Fibroblast of lung (primary cell): ENCODE results near the gene TIMM22.

Experiments used
- EZH2 ChIP-seq: IDR thresholded peaks from 2 replicates; pipeline ENCODE4 v1.5.1; 2012; ENCODE audit warnings: low read length, control low read depth, mild to moderate bottlenecking; ENCODE audit errors: missing control alignments
- TF ChIP-seq, protein P1 (sequence below), 2 donors: IDR thresholded peaks in 1 of 2; conservative IDR thresholded peaks in 1 of 2; 1 replicate in 1 of 2; 2 replicates in 1 of 2; pipeline ENCODE4 v1.5.1; 2011 to 2012; ENCODE audit warnings: low read length in 2 of 2, control low read depth in 1 of 2, inconsistent platforms in 1 of 2, low read depth in 1 of 2, mild to moderate bottlenecking in 1 of 2

DNA sequence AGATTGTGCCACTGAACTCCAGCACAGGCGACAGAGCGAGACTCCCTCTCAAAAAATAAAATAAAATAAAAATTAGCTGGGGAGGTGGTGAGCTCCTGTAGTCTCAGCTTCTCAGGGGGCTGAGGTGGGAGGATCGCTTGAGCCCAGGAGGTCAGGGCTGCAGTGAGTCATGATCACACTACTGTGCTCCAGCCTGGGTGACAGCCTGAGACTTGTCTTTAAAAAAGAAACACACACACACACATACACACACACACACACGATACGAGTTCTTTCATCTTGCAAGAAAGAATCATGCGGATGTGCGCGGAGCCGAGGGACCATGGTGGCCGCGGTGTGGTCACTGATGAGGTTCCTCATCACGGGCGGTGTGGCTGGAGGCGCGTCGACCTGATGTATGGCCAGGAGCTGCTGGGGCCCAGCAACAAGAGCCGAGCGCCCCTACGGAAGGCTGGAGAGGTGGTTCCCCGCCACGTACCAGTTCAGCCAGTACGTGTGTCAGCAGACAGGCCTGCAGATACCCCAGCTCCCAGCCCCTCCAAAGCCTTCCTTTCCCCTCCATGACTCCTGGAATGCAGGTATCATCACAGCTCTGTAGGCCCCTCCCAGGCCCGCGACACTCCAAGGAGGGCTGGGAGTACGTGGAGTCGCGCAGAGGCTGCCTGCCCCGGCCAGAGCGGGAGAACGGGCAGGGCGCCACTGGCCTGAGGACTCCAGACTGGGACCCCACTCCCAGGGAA, 38.0 kb upstream of the TIMM22 start:
- TF ChIP-seq, protein P1, sequence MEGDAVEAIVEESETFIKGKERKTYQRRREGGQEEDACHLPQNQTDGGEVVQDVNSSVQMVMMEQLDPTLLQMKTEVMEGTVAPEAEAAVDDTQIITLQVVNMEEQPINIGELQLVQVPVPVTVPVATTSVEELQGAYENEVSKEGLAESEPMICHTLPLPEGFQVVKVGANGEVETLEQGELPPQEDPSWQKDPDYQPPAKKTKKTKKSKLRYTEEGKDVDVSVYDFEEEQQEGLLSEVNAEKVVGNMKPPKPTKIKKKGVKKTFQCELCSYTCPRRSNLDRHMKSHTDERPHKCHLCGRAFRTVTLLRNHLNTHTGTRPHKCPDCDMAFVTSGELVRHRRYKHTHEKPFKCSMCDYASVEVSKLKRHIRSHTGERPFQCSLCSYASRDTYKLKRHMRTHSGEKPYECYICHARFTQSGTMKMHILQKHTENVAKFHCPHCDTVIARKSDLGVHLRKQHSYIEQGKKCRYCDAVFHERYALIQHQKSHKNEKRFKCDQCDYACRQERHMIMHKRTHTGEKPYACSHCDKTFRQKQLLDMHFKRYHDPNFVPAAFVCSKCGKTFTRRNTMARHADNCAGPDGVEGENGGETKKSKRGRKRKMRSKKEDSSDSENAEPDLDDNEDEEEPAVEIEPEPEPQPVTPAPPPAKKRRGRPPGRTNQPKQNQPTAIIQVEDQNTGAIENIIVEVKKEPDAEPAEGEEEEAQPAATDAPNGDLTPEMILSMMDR (conservative IDR thresholded peaks at IDR 0.05 in 1 of 2, IDR thresholded peaks at IDR 0.05 in 1 of 2; ENCODE audit: low read depth in 1 of 2, low read length in 2 of 2): no peak
- TF ChIP-seq EZH2: no peak
